Suprapubic skin (tissue), 4 donors: ENCODE results near the gene TMEM18.
"Not testable (repeated sequence)": the region's sequence is repeated elsewhere in the genome, so short reads cannot be mapped to it uniquely, and the experiment has no call there.

Experiments
- CTCF ChIP-seq, 2 donors: fragments of 200-600 bp in 1 of 2; fragments of 450-650 bp in 1 of 2; sonication (generic) in 1 of 2; IDR thresholded peaks; one replicate each; pipeline ENCODE4 v1.5.1; 2016 to 2019; ENCODE audit warnings: antibody characterized with exemption in 2 of 2, mild to moderate bottlenecking in 1 of 2, moderate library complexity in 1 of 2
- POLR2A ChIP-seq, 2 donors: fragments of 450-650 bp; IDR thresholded peaks; one replicate each; pipeline ENCODE4 v1.6.1; 2017; ENCODE audit warnings: antibody characterized with exemption in 2 of 2, mild to moderate bottlenecking in 2 of 2, moderate library complexity in 2 of 2
- POLR2AphosphoS5 ChIP-seq, 3 donors: sonication (generic); formaldehyde crosslinking; IDR thresholded peaks; one replicate each; pipeline ENCODE4 v1.6.1; 2017; ENCODE audit warnings: antibody characterized with exemption in 3 of 3

GRCh38 chr2:684913-685312 is 7.7 kb upstream of the TMEM18 start:
- TF ChIP-seq POLR2A, POLR2AphosphoS5, CTCF (IDR thresholded peaks at IDR 0.05): not testable (repeated sequence)
